ENCODE results near the gene TCF7L2.

TCF7L2 gene

DNA sequence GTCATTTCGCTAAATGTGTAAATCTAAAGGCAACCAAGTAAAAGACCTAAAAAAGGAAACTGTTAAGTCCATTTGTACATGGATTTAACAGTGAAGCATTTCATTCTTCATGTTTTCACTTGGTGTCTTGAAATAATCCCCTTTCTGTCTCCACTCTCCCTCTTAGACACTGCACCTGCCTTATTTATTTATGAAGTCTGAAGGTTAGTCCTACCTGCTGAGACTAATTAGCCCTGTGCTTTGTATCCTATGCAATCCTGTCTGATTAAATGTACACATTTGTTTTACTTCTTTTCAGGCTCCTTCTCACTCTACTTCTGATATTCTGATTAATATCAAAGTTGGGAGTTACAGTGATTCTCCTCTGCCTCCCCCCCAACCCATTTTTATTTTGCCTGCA lies 1.9 kb upstream of the TCF7L2 start:
- Histone ChIP-seq H3K9me3 (ENCODE audit: control insufficient read depth, insufficient read depth, low read length) (no peaks in the 10 kb centered on the region), H3K4me1 (ENCODE audit: control insufficient read depth, low read length) (peaks cover 19% of the 10 kb centered on the region), H4K20me1 (ENCODE audit: control insufficient read depth, insufficient read depth, low read depth, low read length) (no peaks in the 10 kb centered on the region), H3K27ac (ENCODE audit: low read depth, low read length) (no peak overlapping the region), H3K79me2 (ENCODE audit: control insufficient read depth, low read length) (peaks cover 19% of the 10 kb centered on the region), H3K27me3 (ENCODE audit: control insufficient read depth, low read length) (peaks cover 20% of the 10 kb centered on the region), H3K36me3 (ENCODE audit: control insufficient read depth, low read length) (no peaks in the 10 kb centered on the region), H3K4me2 (ENCODE audit: low read length) (no peak overlapping the region), H3F3A (ENCODE audit: control insufficient read depth, insufficient read depth) (peaks cover 12% of the 10 kb centered on the region; the same call in 1 of the 2 replicates), H3K4me3 (ENCODE audit: low read length) (no peak overlapping the region), H3K9me2 (replicated peaks; ENCODE audit: control insufficient read depth, low read length) (no peaks in the 10 kb centered on the region)
- TF ChIP-seq, protein P1, sequence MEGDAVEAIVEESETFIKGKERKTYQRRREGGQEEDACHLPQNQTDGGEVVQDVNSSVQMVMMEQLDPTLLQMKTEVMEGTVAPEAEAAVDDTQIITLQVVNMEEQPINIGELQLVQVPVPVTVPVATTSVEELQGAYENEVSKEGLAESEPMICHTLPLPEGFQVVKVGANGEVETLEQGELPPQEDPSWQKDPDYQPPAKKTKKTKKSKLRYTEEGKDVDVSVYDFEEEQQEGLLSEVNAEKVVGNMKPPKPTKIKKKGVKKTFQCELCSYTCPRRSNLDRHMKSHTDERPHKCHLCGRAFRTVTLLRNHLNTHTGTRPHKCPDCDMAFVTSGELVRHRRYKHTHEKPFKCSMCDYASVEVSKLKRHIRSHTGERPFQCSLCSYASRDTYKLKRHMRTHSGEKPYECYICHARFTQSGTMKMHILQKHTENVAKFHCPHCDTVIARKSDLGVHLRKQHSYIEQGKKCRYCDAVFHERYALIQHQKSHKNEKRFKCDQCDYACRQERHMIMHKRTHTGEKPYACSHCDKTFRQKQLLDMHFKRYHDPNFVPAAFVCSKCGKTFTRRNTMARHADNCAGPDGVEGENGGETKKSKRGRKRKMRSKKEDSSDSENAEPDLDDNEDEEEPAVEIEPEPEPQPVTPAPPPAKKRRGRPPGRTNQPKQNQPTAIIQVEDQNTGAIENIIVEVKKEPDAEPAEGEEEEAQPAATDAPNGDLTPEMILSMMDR (IDR thresholded peaks at IDR 0.05; ENCODE audit: low read depth, low read length, poor library complexity, severe bottlenecking): no peak
- TF ChIP-seq EZH2phosphoT487 (IDR thresholded peaks at IDR 0.05; ENCODE audit: borderline replicate concordance, low read length): no peak

DNA sequence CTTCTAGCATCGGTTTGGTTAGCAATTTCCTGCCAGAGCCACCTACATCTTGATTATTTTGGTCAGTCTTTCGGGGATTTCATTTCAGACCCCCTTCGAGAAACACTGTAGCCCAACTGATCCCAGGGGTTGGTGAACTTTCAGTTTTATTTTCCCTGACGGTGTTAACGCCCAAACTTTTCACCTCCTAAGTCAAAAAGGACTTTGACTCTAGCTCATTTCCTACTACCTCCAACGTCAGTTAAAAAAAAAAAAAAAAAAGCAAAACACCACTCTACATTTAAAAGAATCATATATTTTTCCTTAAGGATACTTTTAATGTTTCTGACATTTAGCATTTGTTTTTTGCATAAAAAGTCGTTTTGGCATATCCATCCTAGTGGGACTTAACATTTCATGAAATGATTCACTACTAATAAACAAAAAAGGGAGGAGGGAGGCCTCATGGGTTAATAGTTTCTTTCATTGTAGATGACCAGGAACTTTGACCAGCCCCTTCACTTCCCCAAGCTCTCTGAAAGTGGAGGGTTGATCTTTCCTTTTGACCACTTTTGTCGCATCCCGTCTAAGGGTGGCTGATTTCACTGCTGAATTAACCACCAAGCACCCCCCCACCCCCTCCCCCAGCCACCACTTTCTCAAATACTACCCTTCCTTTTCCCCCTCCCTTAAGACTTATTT lies 764 bp upstream of the TCF7L2 start:
- H3K9me2 ChIP-seq (replicated peaks; ENCODE audit: control insufficient read depth, low read length): no peaks in the 10 kb centered on the region
- no peaks in the 10 kb centered on the region for H4K20me1 ChIP-seq (ENCODE audit: control insufficient read depth, insufficient read depth, low read depth, low read length)
- H3K27me3 ChIP-seq (ENCODE audit: control insufficient read depth, low read length): peaks cover 20% of the 10 kb centered on the region
- peak overlapping the region; percentile 85 for H3K4me2 ChIP-seq (ENCODE audit: low read length)
- H3K36me3 ChIP-seq (ENCODE audit: control insufficient read depth, low read length): no peaks in the 10 kb centered on the region
- no peaks in the 10 kb centered on the region for H3K9me3 ChIP-seq (ENCODE audit: control insufficient read depth, insufficient read depth, low read length)
- no peak overlapping the region for H3K27ac ChIP-seq (ENCODE audit: low read depth, low read length)
- H3K4me1 ChIP-seq (ENCODE audit: control insufficient read depth, low read length): peaks cover 19% of the 10 kb centered on the region
- peaks cover 26% of the 10 kb centered on the region for H3K79me2 ChIP-seq (ENCODE audit: control insufficient read depth, low read length)
- H3F3A ChIP-seq (ENCODE audit: control insufficient read depth, insufficient read depth): peaks cover 18% of the 10 kb centered on the region
- TF ChIP-seq, protein P1 (IDR thresholded peaks at IDR 0.05; ENCODE audit: low read depth, low read length, poor library complexity, severe bottlenecking): no peak
- TF ChIP-seq EZH2phosphoT487 (IDR thresholded peaks at IDR 0.05; ENCODE audit: borderline replicate concordance, low read length): no peak
- H3K4me3 ChIP-seq (ENCODE audit: low read length): peak overlapping the region; percentile 90

DNA sequence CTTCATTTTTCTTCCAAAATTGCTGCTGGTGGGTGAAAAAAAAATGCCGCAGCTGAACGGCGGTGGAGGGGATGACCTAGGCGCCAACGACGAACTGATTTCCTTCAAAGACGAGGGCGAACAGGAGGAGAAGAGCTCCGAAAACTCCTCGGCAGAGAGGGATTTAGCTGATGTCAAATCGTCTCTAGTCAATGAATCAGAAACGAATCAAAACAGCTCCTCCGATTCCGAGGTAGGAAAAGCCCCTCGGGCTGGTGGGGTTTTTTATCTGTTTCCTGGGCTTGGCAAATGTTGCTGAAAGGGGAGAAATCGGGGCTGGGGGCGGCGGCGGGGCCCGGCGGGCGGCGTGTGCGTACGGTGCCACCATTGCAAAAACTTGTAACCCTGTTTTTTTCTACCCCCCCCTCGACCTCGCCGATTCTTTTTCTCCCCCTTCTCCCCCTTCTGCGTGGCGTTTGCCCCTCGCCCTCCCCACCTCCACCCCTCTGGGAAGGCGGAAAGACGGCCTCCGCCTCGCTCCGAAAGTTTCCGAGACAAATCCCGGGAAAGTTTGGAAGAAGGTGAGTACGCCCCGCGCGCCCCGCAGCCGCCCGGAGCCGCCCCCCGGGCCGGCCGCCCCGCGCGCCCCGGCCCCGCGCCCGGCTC lies 789 bp downstream of the TCF7L2 start:
- Histone ChIP-seq H3F3A (ENCODE audit: control insufficient read depth, insufficient read depth) (peaks cover 24% of the 10 kb centered on the region), H3K9me2 (replicated peaks; ENCODE audit: control insufficient read depth, low read length) (no peaks in the 10 kb centered on the region), H4K20me1 (ENCODE audit: control insufficient read depth, insufficient read depth, low read depth, low read length) (0 out of 2 replicates have a peak, but pooled peaks cover 4% of the 10 kb centered on the region), H3K4me1 (ENCODE audit: control insufficient read depth, low read length) (peaks cover 29% of the 10 kb centered on the region), H3K36me3 (ENCODE audit: control insufficient read depth, low read length) (no peaks in the 10 kb centered on the region), H3K27ac (ENCODE audit: low read depth, low read length) (peak overlapping the region; percentile 37), H3K9me3 (ENCODE audit: control insufficient read depth, insufficient read depth, low read length) (no peaks in the 10 kb centered on the region), H3K4me3 (ENCODE audit: low read length) (peak overlapping the region; percentile 90), H3K4me2 (ENCODE audit: low read length) (peak overlapping the region; percentile 85), H3K79me2 (ENCODE audit: control insufficient read depth, low read length) (peaks cover 38% of the 10 kb centered on the region), H3K27me3 (ENCODE audit: control insufficient read depth, low read length) (peaks cover 14% of the 10 kb centered on the region; the same call in 1 of the 2 replicates)
- TF ChIP-seq EZH2phosphoT487 (IDR thresholded peaks at IDR 0.05; ENCODE audit: borderline replicate concordance, low read length): no peak
- TF ChIP-seq, protein P1 (IDR thresholded peaks at IDR 0.05; ENCODE audit: low read depth, low read length, poor library complexity, severe bottlenecking): no peak

All from DOHH2 (cell line).